Measurements from ENCODE around the gene NSMCE1. TPM values are rescaled to one million over a fixed set of nuclear protein-coding genes. Genes with fewer than 3 reads are reported as not detected.

Gene NSMCE1
- total RNA-seq, 4 donors from 2014 or later, result 6.2 to 90.8 (median 27.2) TPM

DNA sequence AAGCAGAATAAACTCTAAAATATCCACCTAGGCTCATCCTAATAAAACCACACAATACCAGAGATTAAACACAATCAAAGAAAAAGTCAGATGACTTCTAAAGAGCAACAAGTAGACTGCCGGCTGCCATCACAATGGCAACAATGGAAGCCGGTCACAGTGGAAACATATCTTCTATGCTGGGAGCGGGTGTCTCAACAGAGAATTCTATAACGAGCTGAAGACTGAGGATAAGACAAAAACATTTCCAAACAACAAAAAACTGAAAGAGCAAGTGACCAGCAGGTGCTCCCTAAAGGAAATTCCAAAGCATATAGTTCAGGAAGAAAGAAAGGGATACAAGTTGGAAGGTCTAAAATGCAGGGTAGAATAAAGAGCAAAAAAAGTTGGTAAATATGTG lies 8.9 kb downstream of the NSMCE1 start:
- intact Hi-C loops (cut with DNase I; ENCODE audit: low total_unique reads) (no loop called here), in situ Hi-C loops (cut with MboI; ENCODE audit: low pct_ligation_motif_present in 1 of 4, low pct_unique_long_range_greater_than_20kb in 1 of 4, low sequenced_read_pairs in 3 of 4) (no loop called here)
- no peak for TF ChIP-seq EP300 (IDR thresholded peaks at IDR 0.05; ENCODE audit: low read depth)
- TF ChIP-seq, protein P1, sequence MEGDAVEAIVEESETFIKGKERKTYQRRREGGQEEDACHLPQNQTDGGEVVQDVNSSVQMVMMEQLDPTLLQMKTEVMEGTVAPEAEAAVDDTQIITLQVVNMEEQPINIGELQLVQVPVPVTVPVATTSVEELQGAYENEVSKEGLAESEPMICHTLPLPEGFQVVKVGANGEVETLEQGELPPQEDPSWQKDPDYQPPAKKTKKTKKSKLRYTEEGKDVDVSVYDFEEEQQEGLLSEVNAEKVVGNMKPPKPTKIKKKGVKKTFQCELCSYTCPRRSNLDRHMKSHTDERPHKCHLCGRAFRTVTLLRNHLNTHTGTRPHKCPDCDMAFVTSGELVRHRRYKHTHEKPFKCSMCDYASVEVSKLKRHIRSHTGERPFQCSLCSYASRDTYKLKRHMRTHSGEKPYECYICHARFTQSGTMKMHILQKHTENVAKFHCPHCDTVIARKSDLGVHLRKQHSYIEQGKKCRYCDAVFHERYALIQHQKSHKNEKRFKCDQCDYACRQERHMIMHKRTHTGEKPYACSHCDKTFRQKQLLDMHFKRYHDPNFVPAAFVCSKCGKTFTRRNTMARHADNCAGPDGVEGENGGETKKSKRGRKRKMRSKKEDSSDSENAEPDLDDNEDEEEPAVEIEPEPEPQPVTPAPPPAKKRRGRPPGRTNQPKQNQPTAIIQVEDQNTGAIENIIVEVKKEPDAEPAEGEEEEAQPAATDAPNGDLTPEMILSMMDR (IDR thresholded peaks at IDR 0.05), result no peak

DNA sequence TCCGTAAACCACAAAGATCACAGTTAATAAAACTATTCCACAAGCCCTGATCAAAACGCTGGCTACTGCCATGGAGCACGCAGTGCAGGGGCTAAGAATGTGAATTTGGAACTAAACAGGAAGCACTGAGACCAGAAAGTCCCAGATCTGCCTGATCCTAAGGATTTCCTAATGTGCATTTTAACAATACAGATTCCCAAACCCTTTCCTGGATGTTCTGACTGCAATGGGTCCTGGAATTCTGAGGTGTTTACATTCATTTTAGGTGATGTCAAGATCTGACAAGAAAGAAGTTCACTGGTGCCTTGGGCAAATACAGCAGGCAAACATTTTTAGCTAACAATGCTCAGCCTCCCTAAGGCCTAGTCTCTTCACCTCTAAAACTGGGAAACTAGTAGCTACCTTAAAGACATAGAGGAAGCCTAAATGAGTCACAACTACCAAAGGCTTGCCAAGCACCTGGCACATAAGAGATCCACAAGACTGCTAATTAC lies 10.3 kb downstream of the NSMCE1 start:
- no peak overlapping the region for H3K4me3 ChIP-seq
- in situ Hi-C loops (cut with MboI; ENCODE audit: low pct_ligation_motif_present in 1 of 4, low pct_unique_long_range_greater_than_20kb in 1 of 4, low sequenced_read_pairs in 3 of 4), result no loop called here
- no peaks in the 10 kb centered on the region for H3K36me3 ChIP-seq
- H3K27me3 ChIP-seq, result no peaks in the 10 kb centered on the region
- intact Hi-C loops (cut with DNase I; ENCODE audit: low total_unique reads), result no loop called here
- 63 to 95% methylated on average over 3 of the region's 3 CpGs for WGBS, 2 donors (ENCODE audit: low coverage in 1 of 2)
- TF ChIP-seq EP300 (IDR thresholded peaks at IDR 0.05; ENCODE audit: low read depth) (peak; percentile 47), POLR2AphosphoS5 (IDR thresholded peaks at IDR 0.05) (peak in 2 of 3 donors; percentile 38 to 44), POLR2A (IDR thresholded peaks at IDR 0.05) (no peak)
- TF ChIP-seq, protein P1 (IDR thresholded peaks at IDR 0.05), result no peak
- H3K27ac ChIP-seq, result peak overlapping the region; percentile 64 to 70 (median 66)
- no peaks in the 10 kb centered on the region for H3K9me3 ChIP-seq
- peaks cover 0 to 28% (median 5%) of the 10 kb centered on the region in 4 donors for H3K4me1 ChIP-seq
- no peak for DNase-seq

More for the DNA sequence above, 8.9 kb downstream of the NSMCE1 start:
- no peaks in the 10 kb centered on the region for H3K36me3 ChIP-seq
- H3K27ac ChIP-seq, result peak overlapping the region in 1 of 4 donors; percentile 70
- H3K4me3 ChIP-seq, result no peak overlapping the region
- H3K27me3 ChIP-seq, result no peaks in the 10 kb centered on the region
- no peaks in the 10 kb centered on the region for H3K9me3 ChIP-seq
- H3K4me1 ChIP-seq, result peaks cover 0 to 14% (median 0%) of the 10 kb centered on the region in 4 donors
- 84 to 94% methylated on average over 3 to 4 of the region's 4 CpGs for WGBS, 2 donors (ENCODE audit: low coverage in 1 of 2)
- DNase-seq, result no peak

DNA sequence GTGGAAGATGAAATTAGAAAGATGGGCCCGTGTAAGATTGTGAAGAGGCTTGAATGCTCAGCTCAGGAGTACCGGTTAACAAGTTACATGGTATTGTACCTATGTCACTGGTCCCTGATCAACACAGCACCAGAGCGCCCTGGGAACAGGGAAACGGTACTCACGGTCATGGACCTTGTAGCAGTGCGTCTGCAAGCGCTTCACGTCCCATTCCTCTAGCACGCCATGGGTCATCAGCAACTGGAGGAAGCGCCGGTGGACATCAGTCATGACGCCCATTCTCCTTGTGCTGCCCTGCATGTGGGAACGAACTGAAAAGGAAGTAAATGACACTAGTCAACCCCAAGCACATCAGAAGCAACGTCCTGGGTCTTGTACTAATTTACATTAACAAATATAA lies 11.3 kb downstream of the NSMCE1 start:
- peaks cover 0 to 31% (median 5%) of the 10 kb centered on the region in 4 donors for H3K4me1 ChIP-seq
- 93 to 100% methylated on average over 2 to 14 of the region's 14 CpGs for WGBS, 2 donors (ENCODE audit: low coverage in 1 of 2)
- intact Hi-C loops (cut with DNase I; ENCODE audit: low total_unique reads) (no loop called here), in situ Hi-C loops (cut with MboI; ENCODE audit: low pct_ligation_motif_present in 1 of 4, low pct_unique_long_range_greater_than_20kb in 1 of 4, low sequenced_read_pairs in 3 of 4) (no loop called here)
- no peak for DNase-seq
- no peaks in the 10 kb centered on the region for H3K27me3 ChIP-seq
- TF ChIP-seq POLR2AphosphoS5 (IDR thresholded peaks at IDR 0.05) (no peak), EP300 (IDR thresholded peaks at IDR 0.05; ENCODE audit: low read depth) (no peak)
- TF ChIP-seq, protein P1 (IDR thresholded peaks at IDR 0.05), result no peak
- peak overlapping the region; percentile 64 to 70 (median 66) for H3K27ac ChIP-seq
- H3K4me3 ChIP-seq, result no peak overlapping the region
- H3K9me3 ChIP-seq, result no peaks in the 10 kb centered on the region
- no peaks in the 10 kb centered on the region for H3K36me3 ChIP-seq

DNA sequence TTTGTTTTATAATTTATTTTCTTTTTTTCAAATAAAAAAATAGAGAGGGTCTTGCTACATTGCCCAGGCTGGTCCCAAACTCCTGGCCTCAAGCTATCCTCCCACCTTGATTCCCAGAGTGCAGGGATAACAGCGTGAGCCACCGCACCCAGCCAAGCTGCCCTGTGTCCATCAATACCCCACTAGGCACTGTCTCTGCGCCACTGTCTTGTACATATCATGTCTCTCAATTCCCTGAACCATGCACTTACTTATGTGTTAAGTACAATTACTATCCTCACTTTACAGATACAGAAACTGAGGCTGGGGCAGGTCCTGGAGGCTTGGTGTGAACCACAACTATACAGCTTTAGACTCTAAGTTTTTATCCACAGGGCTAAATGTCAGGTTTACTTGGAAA lies 11.7 kb downstream of the NSMCE1 start:
- H3K4me1 ChIP-seq, result peaks cover 0 to 31% (median 5%) of the 10 kb centered on the region in 4 donors

More for the DNA sequence above, 11.7 kb downstream of the NSMCE1 start:
- no peaks in the 10 kb centered on the region for H3K36me3 ChIP-seq
- no peaks in the 10 kb centered on the region for H3K27me3 ChIP-seq
- peak overlapping the region in 1 of 4 donors; percentile 70 for H3K27ac ChIP-seq
- H3K9me3 ChIP-seq, result no peaks in the 10 kb centered on the region
- in situ Hi-C loops (cut with MboI; ENCODE audit: low pct_ligation_motif_present in 1 of 4, low pct_unique_long_range_greater_than_20kb in 1 of 4, low sequenced_read_pairs in 3 of 4) (no loop called here), intact Hi-C loops (cut with DNase I; ENCODE audit: low total_unique reads) (no loop called here)
- no peak for DNase-seq
- 100% methylated on average over 3 of the region's 3 CpGs; no CpG with 5 or more reads in 1 of the 2 donors for WGBS, 2 donors (ENCODE audit: low coverage in 1 of 2)
- no peak for TF ChIP-seq POLR2AphosphoS5 (IDR thresholded peaks at IDR 0.05)
- no peak for TF ChIP-seq EP300 (IDR thresholded peaks at IDR 0.05; ENCODE audit: low read depth)
- TF ChIP-seq, protein P1 (IDR thresholded peaks at IDR 0.05), result no peak
- H3K4me3 ChIP-seq, result no peak overlapping the region

Data from transverse colon (tissue), 4 donors.